Loucy (cell line): ENCODE data around the gene FAM50A.

ENCODE experiments used
- H2AFZ ChIP-seq: fragments of 200-600 bp; sonication (generic); 2 replicates; pipeline ENCODE4 v1.6.0; 2016; ENCODE audit warnings: antibody characterized with exemption, mild to moderate bottlenecking, low read length, moderate library complexity
- H3F3A ChIP-seq: fragments of 200-600 bp; 2 replicates; pipeline ENCODE4 v1.6.0; 2016; ENCODE audit warnings: antibody characterized with exemption, low read depth, mild to moderate bottlenecking
- H3K27me3 ChIP-seq: fragments of 200-600 bp; sonication (generic); 2 replicates; pipeline ENCODE4 v1.6.1; 2014; ENCODE audit warnings: low read length, mild to moderate bottlenecking; ENCODE audit not compliant: insufficient read depth, poor library complexity, severe bottlenecking
- H3K36me3 ChIP-seq: fragments of 200-600 bp; sonication (generic); 2 replicates; pipeline ENCODE4 v1.6.1; 2016; ENCODE audit warnings: low read length; ENCODE audit not compliant: insufficient read depth
- H3K4me1 ChIP-seq: fragments of 200-600 bp; sonication (generic); 2 replicates; pipeline ENCODE4 v1.5.1; 2014; ENCODE audit warnings: low read length, mild to moderate bottlenecking; ENCODE audit not compliant: insufficient read depth, poor library complexity, severe bottlenecking
- H3K4me2 ChIP-seq: fragments of 200-600 bp; sonication (generic); 2 replicates; pipeline ENCODE4 v1.6.0; 2014; ENCODE audit warnings: antibody characterized with exemption, low read length, low read depth, mild to moderate bottlenecking; ENCODE audit not compliant: poor library complexity, severe bottlenecking
- H3K4me3 ChIP-seq: fragments of 200-600 bp; sonication (generic); 2 replicates; pipeline ENCODE4 v1.5.1; 2014; ENCODE audit warnings: low read length, mild to moderate bottlenecking, mixed read lengths; ENCODE audit not compliant: poor library complexity, severe bottlenecking
- H3K79me2 ChIP-seq: fragments of 200-600 bp; sonication (generic); 2 replicates; pipeline ENCODE4 v1.6.1; 2014; ENCODE audit warnings: low read length; ENCODE audit not compliant: insufficient read depth
- H3K9ac ChIP-seq: fragments of 200-600 bp; sonication (generic); 2 replicates; pipeline ENCODE4 v1.6.0; 2014; ENCODE audit warnings: mild to moderate bottlenecking, low read depth, low read length, moderate library complexity; ENCODE audit not compliant: poor library complexity, severe bottlenecking
- H3K9me2 ChIP-seq: fragments of 200-600 bp; sonication (generic); replicated peaks from 2 replicates; pipeline ENCODE4 v1.6.1; 2016; ENCODE audit warnings: low read depth, low read length, mixed read lengths
- H3K9me3 ChIP-seq: fragments of 200-600 bp; sonication (generic); 2 replicates; pipeline ENCODE4 v1.6.1; 2014; ENCODE audit warnings: mild to moderate bottlenecking, antibody characterized with exemption, low read length, low read depth; ENCODE audit not compliant: insufficient read depth
- H4K20me1 ChIP-seq: fragments of 200-600 bp; sonication (generic); 2 replicates; pipeline ENCODE4 v1.6.0; 2014; ENCODE audit warnings: antibody characterized with exemption, low read length, mild to moderate bottlenecking; ENCODE audit not compliant: insufficient read depth, poor library complexity, severe bottlenecking
- CTCF ChIP-seq: fragments of 200-600 bp; sonication (generic); conservative IDR thresholded peaks from 2 replicates; pipeline ENCODE4 v1.5.1; 2014; ENCODE audit warnings: mild to moderate bottlenecking, antibody characterized with exemption, low read length
- EZH2phosphoT487 ChIP-seq: fragments of 200-600 bp; IDR thresholded peaks from 2 replicates; pipeline ENCODE4 v1.6.1; 2018; ENCODE audit warnings: antibody characterized with exemption, mild to moderate bottlenecking, moderate library complexity, borderline replicate concordance

The FAM50A gene

GRCh38 chrX:154488336-154489075, 44.6 kb downstream of the FAM50A start:
- H3K9me2 ChIP-seq: no peaks in the 10 kb centered on the region

GRCh38 chrX:154489182-154489581, 45.2 kb downstream of the FAM50A start:
- Histone ChIP-seq H3K9ac (peak overlapping the region; percentile 77), H3K9me3 (no peaks in the 10 kb centered on the region), H3K27me3 (no peaks in the 10 kb centered on the region), H3K4me2 (peak overlapping the region; percentile 77), H3K36me3 (no peaks in the 10 kb centered on the region), H2AFZ (no peak overlapping the region), H3F3A (no peaks in the 10 kb centered on the region), H3K79me2 (peaks cover 34% of the 10 kb centered on the region), H3K4me1 (no peaks in the 10 kb centered on the region), H3K4me3 (peak overlapping the region; percentile 87), H3K9me2 (no peaks in the 10 kb centered on the region), H4K20me1 (peaks cover 5% of the 10 kb centered on the region)
- TF ChIP-seq EZH2phosphoT487 (no peak), CTCF (no peak)

More at GRCh38 chrX:154488336-154489075, 44.6 kb downstream of the FAM50A start:
- no peaks in the 10 kb centered on the region for H3K9me3 ChIP-seq
- H4K20me1 ChIP-seq: peaks cover 5% of the 10 kb centered on the region
- TF ChIP-seq EZH2phosphoT487 (no peak), CTCF (no peak)
- H3K4me2 ChIP-seq: peak overlapping the region; percentile 77
- no peak overlapping the region for H3K9ac ChIP-seq
- no peaks in the 10 kb centered on the region for H3K27me3 ChIP-seq
- H3K79me2 ChIP-seq: peaks cover 41% of the 10 kb centered on the region
- no peak overlapping the region for H2AFZ ChIP-seq
- H3K4me1 ChIP-seq: no peaks in the 10 kb centered on the region
- H3K36me3 ChIP-seq: no peaks in the 10 kb centered on the region
- H3K4me3 ChIP-seq: no peak overlapping the region
- H3F3A ChIP-seq: no peaks in the 10 kb centered on the region

- H3F3A ChIP-seq: no peaks in the 10 kb centered on the region
- H3K79me2 ChIP-seq: peaks cover 26% of the 10 kb centered on the region
- H3K9me2 ChIP-seq: no peaks in the 10 kb centered on the region
- H3K4me2 ChIP-seq: peak overlapping the region; percentile 77
- no peaks in the 10 kb centered on the region for H3K27me3 ChIP-seq
- peak overlapping the region; percentile 77 for H3K9ac ChIP-seq
- peak overlapping the region; percentile 87 for H3K4me3 ChIP-seq
- peaks cover 4% of the 10 kb centered on the region for H4K20me1 ChIP-seq
- no peak overlapping the region for H2AFZ ChIP-seq
- H3K36me3 ChIP-seq: no peaks in the 10 kb centered on the region
- H3K9me3 ChIP-seq: no peaks in the 10 kb centered on the region
- TF ChIP-seq EZH2phosphoT487: no peak
- TF ChIP-seq CTCF: no peak
- H3K4me1 ChIP-seq: no peaks in the 10 kb centered on the region
Measured at GRCh38 chrX:154490021-154490413, 46.1 kb downstream of the FAM50A start.
